BLaER1 (cell line): ENCODE results near the gene SHISAL1.
A peak's percentile ranks its signal among the peaks of the same experiment; 100 is the strongest.

Source experiments
- H3K27ac ChIP-seq: shearing (Covaris generic); formaldehyde crosslinking; 2 replicates; pipeline ENCODE4 v1.8.1; 2022
- H3K27me3 ChIP-seq: shearing (Covaris generic); formaldehyde crosslinking; 2 replicates; pipeline ENCODE4 v1.8.1; 2022
- H3K36me3 ChIP-seq: shearing (Covaris generic); formaldehyde crosslinking; 2 replicates; pipeline ENCODE4 v1.8.1; 2022
- H3K4me1 ChIP-seq: shearing (Covaris generic); formaldehyde crosslinking; 2 replicates; pipeline ENCODE4 v1.8.1; 2022
- H3K4me2 ChIP-seq: shearing (Covaris generic); formaldehyde crosslinking; 2 replicates; pipeline ENCODE4 v1.8.1; 2022
- H3K4me3 ChIP-seq: shearing (Covaris generic); formaldehyde crosslinking; 2 replicates; pipeline ENCODE4 v1.8.1; 2022
- H3K9ac ChIP-seq: shearing (Covaris generic); formaldehyde crosslinking; 2 replicates; pipeline ENCODE4 v1.8.1; 2022
- H3K9me3 ChIP-seq: shearing (Covaris generic); formaldehyde crosslinking; 2 replicates; pipeline ENCODE4 v1.8.1; 2022
- H4K20me1 ChIP-seq: shearing (Covaris generic); formaldehyde crosslinking; 2 replicates; pipeline ENCODE4 v1.8.1; 2022
- Cebpa-rat ChIP-seq: shearing (Covaris generic); IDR thresholded peaks from 2 replicates; pipeline ENCODE4 v1.8.1; 2022

The SHISAL1 gene

GRCh38 chr22:44312766-44313165, at the start of gene SHISAL1:
Gene SHISAL1 (minus strand): TSS chr22:44312951. CDS start chr22:44300945, 12,006 bp downstream.
- Histone ChIP-seq H3K27ac (no peak within 1 kb of the TSS), H3K9me3 (no peaks in the 10 kb centered on the region)

GRCh38 chr22:44361391-44362126, 48.8 kb upstream of the SHISAL1 start:
- H3K36me3 ChIP-seq, result no peaks in the 10 kb centered on the region
- H3K27me3 ChIP-seq, result no peaks in the 10 kb centered on the region
- TF ChIP-seq Cebpa-rat, result no peak
- H3K27ac ChIP-seq, result no peak overlapping the region
- H3K4me1 ChIP-seq, result peaks cover 39% of the 10 kb centered on the region
- H4K20me1 ChIP-seq, result no peaks in the 10 kb centered on the region
- H3K9ac ChIP-seq, result no peak overlapping the region
- no peak overlapping the region for H3K4me2 ChIP-seq
- H3K4me3 ChIP-seq, result no peak overlapping the region
- H3K9me3 ChIP-seq, result no peaks in the 10 kb centered on the region

More at GRCh38 chr22:44312766-44313165, at the start of gene SHISAL1:
- Histone ChIP-seq H4K20me1 (no peaks in the 10 kb centered on the region), H3K27me3 (no peaks in the 10 kb centered on the region), H3K9ac (no peak within 1 kb of the TSS), H3K4me2 (no peak within 1 kb of the TSS), H3K4me1 (peaks cover 6% of the 10 kb centered on the region; the same call in 1 of the 2 replicates), H3K36me3 (no peaks in the 10 kb centered on the region), H3K4me3 (no peak within 1 kb of the TSS)
- TF ChIP-seq Cebpa-rat, result no peak

DNA sequence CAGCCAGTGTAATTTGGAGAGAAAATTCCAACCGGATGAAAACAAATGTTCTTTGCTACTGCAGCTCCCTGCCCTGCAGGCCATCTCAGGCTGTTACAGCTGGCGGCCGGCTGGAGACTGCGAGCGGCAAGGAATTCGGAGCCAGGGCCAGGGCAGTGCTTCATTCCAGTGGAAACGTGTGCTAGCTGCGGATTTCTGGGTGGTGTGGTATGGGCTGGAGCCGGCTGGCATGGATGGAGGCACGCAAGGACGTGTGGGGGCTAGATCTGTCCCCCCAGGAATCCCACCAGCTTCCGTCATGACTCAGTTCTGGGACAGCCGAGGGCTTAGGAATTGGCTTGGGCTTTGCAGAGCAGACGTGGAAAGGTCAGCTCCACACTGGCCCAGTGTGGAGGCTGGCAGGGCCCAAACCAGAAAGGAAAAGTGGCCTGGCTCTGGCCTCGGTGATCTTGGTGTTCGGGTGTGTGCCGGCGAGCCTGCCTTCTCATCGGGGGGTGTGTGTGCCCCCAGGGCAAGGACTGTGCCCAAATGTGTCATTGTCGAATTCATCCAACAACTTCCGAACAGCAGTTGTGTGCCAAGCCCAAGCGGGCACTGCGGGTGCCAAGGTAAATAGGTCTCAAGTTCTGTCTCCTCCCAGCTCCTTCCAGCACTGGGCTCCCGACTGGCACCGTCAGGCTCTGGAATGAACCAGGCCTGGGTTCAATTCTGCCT, 48.1 kb upstream of the SHISAL1 start:
- Histone ChIP-seq H3K9me3 (no peaks in the 10 kb centered on the region), H4K20me1 (no peaks in the 10 kb centered on the region), H3K27ac (no peak overlapping the region), H3K4me3 (no peak overlapping the region), H3K27me3 (no peaks in the 10 kb centered on the region), H3K9ac (no peak overlapping the region), H3K4me2 (no peak overlapping the region), H3K36me3 (no peaks in the 10 kb centered on the region), H3K4me1 (peaks cover 33% of the 10 kb centered on the region)
- TF ChIP-seq Cebpa-rat, result no peak

- Histone ChIP-seq H3K9me3 (no peaks in the 10 kb centered on the region), H3K4me1 (peaks cover 37% of the 10 kb centered on the region), H3K36me3 (no peaks in the 10 kb centered on the region), H3K4me2 (no peak overlapping the region), H3K27ac (no peak overlapping the region), H3K9ac (no peak overlapping the region), H4K20me1 (no peaks in the 10 kb centered on the region), H3K4me3 (no peak overlapping the region), H3K27me3 (no peaks in the 10 kb centered on the region)
- TF ChIP-seq Cebpa-rat, result no peak
Measured at GRCh38 chr22:44360306-44360667, 47.5 kb upstream of the SHISAL1 start.

DNA sequence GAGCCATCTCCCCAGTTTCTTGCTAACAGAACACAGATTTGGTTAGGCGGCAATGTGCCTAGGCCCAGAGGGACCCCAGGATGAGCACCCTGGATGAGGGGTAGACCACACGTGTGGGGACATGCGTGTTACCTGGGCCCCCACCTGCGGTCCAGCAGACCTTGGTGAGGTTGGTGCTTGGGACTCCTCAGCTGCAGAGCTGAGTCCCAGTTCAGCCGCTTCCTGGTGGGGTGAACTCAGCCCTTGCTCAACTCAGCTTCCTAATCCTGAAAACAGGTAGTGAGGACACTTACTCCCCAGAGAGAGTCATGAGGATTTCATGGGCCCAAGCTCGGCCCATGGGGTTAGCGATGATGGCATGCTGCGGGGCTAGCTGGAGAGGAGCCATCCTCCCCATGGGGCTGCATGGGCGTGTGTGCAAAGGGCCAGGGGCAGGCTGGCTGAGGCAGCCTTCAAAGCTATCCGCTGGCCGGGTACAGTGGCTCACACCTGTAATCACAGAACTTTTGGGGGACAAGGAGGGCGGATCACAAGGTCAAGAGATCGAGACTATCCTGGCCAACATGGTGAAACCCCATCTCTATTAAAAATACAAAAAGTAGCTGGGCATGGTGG, 46.9 kb upstream of the SHISAL1 start:
- no peak for TF ChIP-seq Cebpa-rat
- H3K4me2 ChIP-seq, result no peak overlapping the region
- no peaks in the 10 kb centered on the region for H3K9me3 ChIP-seq
- no peak overlapping the region for H3K9ac ChIP-seq
- H4K20me1 ChIP-seq, result no peaks in the 10 kb centered on the region
- H3K36me3 ChIP-seq, result no peaks in the 10 kb centered on the region
- no peak overlapping the region for H3K4me3 ChIP-seq
- no peaks in the 10 kb centered on the region for H3K27me3 ChIP-seq
- H3K27ac ChIP-seq, result no peak overlapping the region
- H3K4me1 ChIP-seq, result peaks cover 37% of the 10 kb centered on the region

DNA sequence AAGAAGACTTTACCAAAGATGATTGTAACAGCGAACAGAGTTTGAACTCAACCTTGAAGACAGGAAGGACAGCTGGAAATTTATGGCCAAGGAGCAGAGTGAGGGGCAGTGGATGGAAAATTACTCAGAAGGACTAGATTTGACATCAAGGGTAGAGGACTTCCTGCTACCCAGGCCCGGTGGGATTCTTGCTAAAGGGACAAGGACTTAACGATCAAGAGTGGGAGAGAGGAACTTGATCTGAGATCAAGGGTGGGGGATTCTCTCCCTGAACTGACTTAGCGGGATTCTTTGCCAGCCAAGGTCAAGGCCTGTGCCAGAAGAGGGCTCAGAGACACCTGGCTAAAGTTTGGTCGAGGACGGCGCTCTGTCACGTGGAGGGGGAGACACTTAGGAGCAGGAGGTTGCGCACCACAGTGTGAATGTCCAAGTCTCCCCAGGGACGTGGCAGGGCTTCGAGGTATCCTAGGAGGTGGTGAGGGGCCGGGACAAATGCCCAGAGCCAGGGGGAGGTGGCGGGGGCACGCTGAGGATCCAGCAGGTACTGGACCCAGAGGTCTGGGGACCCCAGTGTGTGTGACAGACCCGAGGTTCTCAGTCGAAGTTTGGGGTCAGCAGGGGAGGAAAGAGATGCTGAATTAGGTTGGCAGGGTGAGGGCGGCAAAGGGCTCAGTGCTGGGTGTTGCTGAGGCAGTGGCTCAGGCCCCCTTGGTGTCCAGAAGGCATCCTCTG, 46.1 kb upstream of the SHISAL1 start:
- Histone ChIP-seq H3K4me1 (peaks cover 30% of the 10 kb centered on the region), H3K36me3 (no peaks in the 10 kb centered on the region), H3K27me3 (no peaks in the 10 kb centered on the region), H3K4me3 (no peak overlapping the region), H3K27ac (no peak overlapping the region), H4K20me1 (no peaks in the 10 kb centered on the region), H3K9ac (no peak overlapping the region), H3K9me3 (no peaks in the 10 kb centered on the region), H3K4me2 (peak overlapping the region; percentile 18; the same call in 1 of the 2 replicates)
- no peak for TF ChIP-seq Cebpa-rat

DNA sequence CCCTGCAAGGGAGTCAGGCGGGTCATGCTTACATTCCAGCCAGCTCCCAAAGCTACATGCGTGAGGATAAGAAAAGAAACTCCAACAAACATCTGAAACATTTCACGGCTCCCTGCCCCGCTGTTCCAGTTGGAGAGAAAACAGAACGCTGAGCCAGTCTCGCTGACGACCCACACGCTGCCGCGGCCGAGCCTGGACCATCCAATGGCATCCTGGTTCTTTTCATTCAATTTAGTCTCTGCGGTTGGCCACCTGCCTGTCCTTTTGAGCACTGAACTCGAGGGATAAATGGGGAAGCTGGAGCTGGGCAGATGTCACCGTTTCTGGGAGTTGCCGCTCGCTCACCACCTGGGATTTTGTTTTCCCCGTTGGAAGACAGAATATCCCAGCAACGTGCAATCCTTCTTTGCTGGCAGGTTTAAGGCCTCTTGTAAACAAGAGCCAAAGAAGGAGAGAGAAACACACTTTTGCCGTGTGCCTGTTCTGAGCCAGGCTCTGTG, 45.3 kb upstream of the SHISAL1 start:
- H3K27me3 ChIP-seq, result no peaks in the 10 kb centered on the region
- peaks cover 25% of the 10 kb centered on the region for H3K4me1 ChIP-seq
- H3K27ac ChIP-seq, result no peak overlapping the region
- no peak overlapping the region for H3K9ac ChIP-seq
- no peaks in the 10 kb centered on the region for H3K36me3 ChIP-seq
- no peaks in the 10 kb centered on the region for H4K20me1 ChIP-seq
- TF ChIP-seq Cebpa-rat, result no peak
- no peaks in the 10 kb centered on the region for H3K9me3 ChIP-seq
- H3K4me3 ChIP-seq, result no peak overlapping the region
- H3K4me2 ChIP-seq, result no peak overlapping the region

DNA sequence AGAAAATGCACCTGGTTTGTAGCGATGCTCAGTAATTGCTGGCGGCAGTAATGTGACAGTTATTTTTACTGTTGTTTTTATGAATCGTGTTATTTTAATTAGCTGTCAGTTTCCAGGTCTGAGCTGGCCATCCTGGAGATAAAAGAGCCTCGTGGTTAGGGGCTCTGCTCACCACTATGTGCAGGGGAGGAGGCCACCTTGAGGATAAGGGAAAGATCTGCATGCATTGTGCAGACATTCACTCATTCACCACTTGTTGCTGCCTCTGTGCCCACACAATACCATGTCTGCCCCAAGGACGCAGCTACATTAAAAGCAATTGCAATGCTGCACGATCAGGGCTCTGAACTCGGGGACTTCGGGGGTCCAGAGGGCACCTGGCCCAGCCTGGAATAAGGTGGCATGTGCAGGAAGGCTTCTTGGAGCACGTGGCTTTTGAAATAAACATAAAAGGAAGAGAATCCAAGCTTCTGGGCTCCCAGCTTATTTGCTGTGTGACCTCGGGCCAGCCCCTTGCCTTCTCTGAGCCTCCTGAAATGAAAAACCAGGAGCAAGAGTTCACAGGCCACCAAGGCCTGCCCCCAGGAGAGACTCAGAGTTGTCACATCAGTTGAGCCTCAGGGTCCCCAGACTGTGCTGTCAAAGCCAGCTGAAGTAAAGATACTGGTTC, 44.7 kb upstream of the SHISAL1 start:
- no peaks in the 10 kb centered on the region for H3K9me3 ChIP-seq
- H4K20me1 ChIP-seq, result no peaks in the 10 kb centered on the region
- H3K4me2 ChIP-seq, result no peak overlapping the region
- no peak overlapping the region for H3K4me3 ChIP-seq
- no peaks in the 10 kb centered on the region for H3K36me3 ChIP-seq
- H3K27me3 ChIP-seq, result no peaks in the 10 kb centered on the region
- H3K4me1 ChIP-seq, result peaks cover 19% of the 10 kb centered on the region
- no peak overlapping the region for H3K9ac ChIP-seq
- no peak for TF ChIP-seq Cebpa-rat
- no peak overlapping the region for H3K27ac ChIP-seq

DNA sequence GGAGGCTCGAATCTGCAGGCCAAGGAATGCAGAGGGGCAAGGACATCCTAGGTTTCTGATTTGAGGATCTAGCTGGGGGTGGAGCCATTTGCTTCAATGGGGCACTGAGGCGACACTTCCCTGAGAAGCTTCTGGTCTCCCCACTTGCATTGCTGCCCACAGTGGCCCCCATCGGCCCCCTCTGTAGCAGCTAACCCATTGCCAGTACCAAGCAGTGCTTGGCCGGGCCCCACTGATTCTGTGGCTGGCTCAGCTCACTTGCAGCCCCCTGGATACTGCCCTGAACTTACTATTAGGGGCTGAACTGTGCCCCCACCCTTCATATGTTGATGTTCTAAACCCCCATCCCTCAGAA, 42.9 kb upstream of the SHISAL1 start:
- Histone ChIP-seq H3K9me3 (no peaks in the 10 kb centered on the region), H3K27ac (no peak overlapping the region), H3K4me2 (peak overlapping the region; percentile 49), H3K4me3 (no peak overlapping the region), H3K4me1 (peaks cover 17% of the 10 kb centered on the region), H4K20me1 (no peaks in the 10 kb centered on the region), H3K27me3 (no peaks in the 10 kb centered on the region), H3K36me3 (no peaks in the 10 kb centered on the region), H3K9ac (no peak overlapping the region)
- TF ChIP-seq Cebpa-rat, result no peak
